CD14-positive monocyte (primary cell): ENCODE data around the gene GJA3. TPM values are rescaled to one million over a fixed set of nuclear protein-coding genes. Genes with fewer than 3 reads are reported as not detected.
A peak's percentile ranks its signal among the peaks of the same experiment; 100 is the strongest.

Experiments
- DNase-seq, 3 donors: peaks; one replicate each; pipeline ENCODE4 v3.0.0-alpha.2; 2011 to 2022
- H2AFZ ChIP-seq: 2 replicates; pipeline ENCODE4 v1.6.0; 2012; ENCODE audit warnings: mild to moderate bottlenecking, low read depth, low read length, inconsistent platforms; ENCODE audit not compliant: insufficient read depth, poor library complexity, severe bottlenecking
- H3K27ac ChIP-seq, 2 donors: 1 replicate in 1 of 2; 2 replicates in 1 of 2; pipeline ENCODE4 v1.5.1; 2012 to 2013; ENCODE audit warnings: low read length in 2 of 2, control low read depth in 1 of 2, inconsistent platforms in 1 of 2, low read depth in 1 of 2, mild to moderate bottlenecking in 1 of 2
- H3K27me3 ChIP-seq, 2 donors: one replicate each; pipeline versions ENCODE4 v1.6.0 to v1.6.1; 2011 to 2013; ENCODE audit warnings: low read length in 2 of 2; ENCODE audit not compliant: control insufficient read depth in 2 of 2, insufficient read depth in 2 of 2
- H3K36me3 ChIP-seq, 2 donors: replicated peaks in 1 of 2; 1 replicate in 1 of 2; 2 replicates in 1 of 2; pipeline versions ENCODE4 v1.5.1 to v1.6.1; 2012 to 2013; ENCODE audit warnings: low read length in 2 of 2, control low read depth in 1 of 2, inconsistent platforms in 1 of 2, mild to moderate bottlenecking in 1 of 2; ENCODE audit not compliant: insufficient read depth in 2 of 2, control insufficient read depth in 1 of 2
- H3K4me1 ChIP-seq, 2 donors: 1 replicate in 1 of 2; 2 replicates in 1 of 2; pipeline versions ENCODE4 v1.5.1 to v1.6.1; 2012 to 2013; ENCODE audit warnings: low read length in 2 of 2, control low read depth in 1 of 2, inconsistent platforms in 1 of 2, mild to moderate bottlenecking in 1 of 2, moderate library complexity in 1 of 2; ENCODE audit not compliant: insufficient read depth in 2 of 2, control insufficient read depth in 1 of 2
- H3K4me2 ChIP-seq: replicated peaks from 2 replicates; pipeline ENCODE3; 2012; ENCODE audit warnings: low read length, moderate library complexity, mild to moderate bottlenecking; ENCODE audit not compliant: poor library complexity, severe bottlenecking; ENCODE audit errors: extremely low read depth
- H3K4me3 ChIP-seq, 3 experiments: fragments of 200-600 bp in 1 of 3; sonication (generic) in 1 of 3; replicated peaks in 1 of 3; 1 replicate in 2 of 3; 2 replicates in 1 of 3; pipeline ENCODE4 v1.5.1; 2011 to 2013; ENCODE audit warnings: low read length in 3 of 3, mild to moderate bottlenecking in 3 of 3, control low read depth in 2 of 3, low read depth in 2 of 3, inconsistent platforms in 1 of 3, moderate library complexity in 1 of 3
- H3K79me2 ChIP-seq: 2 replicates; pipeline ENCODE4 v1.6.0; 2012; ENCODE audit warnings: mild to moderate bottlenecking, control low read depth, inconsistent platforms, low read length, moderate library complexity; ENCODE audit not compliant: insufficient read depth
- H3K9ac ChIP-seq: 2 replicates; pipeline ENCODE4 v1.6.0; 2017; ENCODE audit warnings: low read length, mild to moderate bottlenecking; ENCODE audit not compliant: insufficient read depth, poor library complexity, severe bottlenecking
- H3K9me3 ChIP-seq, 2 donors: replicated peaks in 1 of 2; 1 replicate in 1 of 2; 2 replicates in 1 of 2; pipeline versions ENCODE4 v1.5.1 to v1.6.1; 2012 to 2013; ENCODE audit warnings: low read length in 2 of 2, control low read depth in 1 of 2; ENCODE audit not compliant: control insufficient read depth in 1 of 2, insufficient read depth in 1 of 2
- H4K20me1 ChIP-seq: 2 replicates; pipeline ENCODE4 v1.6.0; 2012; ENCODE audit warnings: mild to moderate bottlenecking, low read length, control low read depth, moderate library complexity; ENCODE audit not compliant: insufficient read depth
- H3K27ac Mint-ChIP-seq, 7 donors: one replicate each; pipeline ENCODE4 v1.8.0; 2020; ENCODE audit warnings: mild to moderate bottlenecking in 7 of 7, mixed read lengths in 7 of 7, moderate library complexity in 6 of 7, inconsistent platforms in 2 of 7
- H3K27me3 Mint-ChIP-seq, 3 donors: one replicate each; pipeline ENCODE4 v1.8.0; 2021 to 2022; ENCODE audit warnings: low read depth in 3 of 3, mild to moderate bottlenecking in 3 of 3, mixed read lengths in 3 of 3, moderate library complexity in 3 of 3, inconsistent platforms in 1 of 3
- H3K36me3 Mint-ChIP-seq, 2 donors: one replicate each; pipeline ENCODE4 v1.8.0; 2020; ENCODE audit warnings: mixed read lengths in 2 of 2, inconsistent platforms in 1 of 2, mild to moderate bottlenecking in 1 of 2
- H3K4me1 Mint-ChIP-seq: one replicate; pipeline ENCODE4 v1.8.0; 2020; ENCODE audit warnings: mild to moderate bottlenecking, mixed read lengths
- H3K4me3 Mint-ChIP-seq, 2 donors: one replicate each; pipeline ENCODE4 v1.8.0; 2020; ENCODE audit warnings: mild to moderate bottlenecking in 2 of 2, mixed read lengths in 2 of 2, moderate library complexity in 1 of 2
- H3K9me3 Mint-ChIP-seq, 7 donors: one replicate each; pipeline ENCODE4 v1.8.0; 2020 to 2022; ENCODE audit warnings: mixed read lengths in 7 of 7, mild to moderate bottlenecking in 6 of 7, moderate library complexity in 6 of 7, inconsistent platforms in 2 of 7
- CTCF ChIP-seq: fragments of 200-600 bp; IDR thresholded peaks from one replicate; pipeline ENCODE4 v1.8.0; 2022; ENCODE audit warnings: antibody characterized with exemption, mild to moderate bottlenecking
- WGBS: methylation state at CpG from one replicate; pipeline ENCODE4 v1.1.5; 2013; ENCODE audit warnings: missing lambda C conversion rate; ENCODE audit not compliant: insufficient coverage; 5-methylcytosine and 5-hydroxymethylcytosine counted together
- intact Hi-C, 2 donors: fragments of 100-400 bp; cut with micrococcal nuclease; formaldehyde crosslinking; loops; one replicate each; pipeline versions ENCODE4 v1.15.0 to v1.15.1; 2023
- polyA plus RNA-seq, 3 donors: library from polyadenylated mRNA; depleted of rRNA in 1 of 3; unstranded in 2 of 3; stranded (reverse) in 1 of 3; fragments of 300-500 nt in 2 of 3; fragments of >200 nt in 1 of 3; fragmentation: Illumina TruSeq in 2 of 3; gene quantifications; 1 replicate in 2 of 3; 2 replicates in 1 of 3; pipeline ENCODE4 v1.2.3, GENCODE V29; 2012 to 2021

GJA3 gene
- polyA plus RNA-seq, 3 donors, result not detected

- H3K9ac ChIP-seq, result no peak overlapping the region
- H3K4me1 ChIP-seq, result no peaks in the 10 kb centered on the region
- no peak for TF ChIP-seq CTCF
- peaks cover 0 to 8% (median 3%) of the 10 kb centered on the region in 7 donors for H3K9me3 Mint-ChIP-seq
- 92% methylated on average over 24 of the region's 30 CpGs for WGBS
- no peak overlapping the region for H3K4me3 ChIP-seq
- H3K4me3 Mint-ChIP-seq, result peak overlapping the region in 1 of 2 donors; percentile 79
- peaks cover 4% of the 10 kb centered on the region for H3K4me1 Mint-ChIP-seq
- H2AFZ ChIP-seq, result no peak overlapping the region
- no peak overlapping the region for H3K4me2 ChIP-seq
- H3K27me3 ChIP-seq, result peaks cover 26 to 73% of the 10 kb centered on the region in 2 donors
- H3K9me3 ChIP-seq, result peaks cover 0 to 5% of the 10 kb centered on the region in 2 donors
- H3K79me2 ChIP-seq, result no peaks in the 10 kb centered on the region
- H3K27me3 Mint-ChIP-seq, result peaks cover 41 to 72% (median 56%) of the 10 kb centered on the region in 3 donors
- no peak for DNase-seq
- H4K20me1 ChIP-seq, result no peaks in the 10 kb centered on the region
- H3K27ac Mint-ChIP-seq, result no peak overlapping the region
- H3K27ac ChIP-seq, result no peak overlapping the region
- H3K36me3 Mint-ChIP-seq, result peaks cover 0 to 5% of the 10 kb centered on the region in 2 donors
- no peaks in the 10 kb centered on the region for H3K36me3 ChIP-seq
- intact Hi-C loops, result no loop called here
These were observed 17.8 kb downstream of the GJA3 start for GRCh38 chr13:20142927-20143480.

GRCh38 chr13:20142023-20142926, 18.6 kb downstream of the GJA3 start:
- Mint-ChIP-seq H3K27me3 (peaks cover 45 to 77% (median 62%) of the 10 kb centered on the region in 3 donors), H3K4me1 (peaks cover 4% of the 10 kb centered on the region), H3K36me3 (peaks cover 0 to 5% of the 10 kb centered on the region in 2 donors), H3K4me3 (peak overlapping the region in 1 of 2 donors; percentile 79), H3K27ac (no peak overlapping the region), H3K9me3 (peaks cover 0 to 8% (median 3%) of the 10 kb centered on the region in 7 donors)
- H3K27ac ChIP-seq, result no peak overlapping the region
- intact Hi-C loops, result no loop called here
- DNase-seq, result no peak
- peaks cover 31 to 75% of the 10 kb centered on the region in 2 donors for H3K27me3 ChIP-seq
- H4K20me1 ChIP-seq, result no peaks in the 10 kb centered on the region
- H3K9ac ChIP-seq, result no peak overlapping the region
- H3K9me3 ChIP-seq, result peaks cover 0 to 5% of the 10 kb centered on the region in 2 donors
- no peaks in the 10 kb centered on the region for H3K36me3 ChIP-seq
- no peak overlapping the region for H3K4me2 ChIP-seq
- H2AFZ ChIP-seq, result no peak overlapping the region
- 18% methylated on average over 70 of the region's 84 CpGs for WGBS
- H3K4me3 ChIP-seq, result no peak overlapping the region
- H3K79me2 ChIP-seq, result no peaks in the 10 kb centered on the region
- TF ChIP-seq CTCF, result no peak
- H3K4me1 ChIP-seq, result no peaks in the 10 kb centered on the region
